Breast epithelium (tissue), 3 donors: ENCODE data around the gene ELK1.

ENCODE experiments used
- CTCF ChIP-seq, 3 donors: fragments of 450-650 bp; IDR thresholded peaks; one replicate each; pipeline ENCODE4 v1.5.1; 2016 to 2017; ENCODE audit warnings: antibody characterized with exemption in 3 of 3, mild to moderate bottlenecking in 3 of 3, moderate library complexity in 3 of 3
- POLR2A ChIP-seq: fragments of 450-650 bp; IDR thresholded peaks from one replicate; pipeline ENCODE4 v1.6.1; 2016; ENCODE audit warnings: antibody characterized with exemption, mild to moderate bottlenecking, moderate library complexity
- POLR2AphosphoS5 ChIP-seq, 3 donors: sonication (generic); formaldehyde crosslinking; IDR thresholded peaks; one replicate each; pipeline ENCODE4 v1.6.1; 2017; ENCODE audit warnings: antibody characterized with exemption in 3 of 3

- TF ChIP-seq CTCF (IDR thresholded peaks at IDR 0.05) = no peak
- TF ChIP-seq POLR2A = no peak
- no peak for TF ChIP-seq POLR2AphosphoS5 (IDR thresholded peaks at IDR 0.05)
Observed at GRCh38 chrX:47611926-47612325, 38.4 kb downstream of the ELK1 start.
